GM19467 (cell line): ENCODE results near the gene PPP2R5C.

Experiments used
- ATAC-seq: cut with Tn5 transposase; IDR thresholded peaks from one replicate; pipeline ENCODE4 v1.9.1; 2021; ENCODE audit warnings: mild to moderate bottlenecking, moderate library complexity; ENCODE audit not compliant: unreplicated experiment

The PPP2R5C gene

DNA sequence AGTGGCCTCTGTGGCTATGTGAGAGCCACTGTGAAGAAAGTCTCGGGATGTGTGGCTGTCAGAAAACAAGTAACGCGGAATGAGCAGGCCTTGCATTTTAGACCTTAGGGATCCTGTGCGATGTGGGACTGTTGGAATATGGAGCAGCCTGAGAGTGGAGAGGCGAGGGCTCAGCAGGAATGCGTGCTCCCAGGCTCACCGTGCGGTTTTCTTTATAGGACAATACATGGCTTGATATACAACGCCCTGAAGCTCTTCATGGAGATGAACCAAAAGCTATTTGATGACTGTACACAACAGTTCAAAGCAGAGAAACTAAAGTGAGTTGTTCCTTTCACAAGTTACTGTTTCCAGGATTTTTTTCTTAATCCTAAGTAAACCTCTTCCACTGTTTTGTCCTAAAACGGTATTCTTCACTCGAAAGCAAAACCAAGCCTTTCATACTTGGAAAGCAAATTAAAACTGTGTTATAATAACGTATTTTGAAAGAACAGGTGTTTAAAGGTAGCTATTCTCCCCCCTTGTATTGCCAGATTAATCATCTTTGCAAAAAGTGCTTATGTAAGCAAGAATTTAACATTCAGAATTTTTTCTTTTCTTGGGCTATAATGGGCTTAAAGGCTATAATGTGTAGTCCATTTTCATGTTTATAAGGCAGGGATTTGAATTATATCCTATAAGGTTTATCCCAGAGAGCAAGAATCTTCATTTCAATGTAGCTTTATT is 148.0 kb downstream of the PPP2R5C start:
- no peak for ATAC-seq

DNA sequence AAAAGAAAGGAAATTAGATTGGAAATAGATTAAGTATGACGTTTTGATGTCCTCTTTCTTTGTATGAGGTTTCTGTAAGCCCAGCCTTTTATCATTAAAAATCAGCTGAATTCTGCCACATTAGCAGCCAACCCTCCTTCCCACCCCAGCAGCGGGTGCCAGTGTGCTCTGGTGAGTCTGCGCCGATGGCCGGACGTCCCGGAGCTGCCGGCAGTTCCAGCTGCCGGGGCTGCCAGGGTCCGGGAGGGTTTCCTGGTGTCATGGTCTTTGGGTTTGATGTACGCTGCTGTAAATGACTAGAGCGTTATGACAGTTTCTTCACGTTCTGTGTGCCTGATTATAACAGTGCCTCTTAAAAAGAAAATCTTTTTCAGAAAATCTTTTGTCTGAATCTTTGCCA is 151.3 kb downstream of the PPP2R5C start:
- ATAC-seq: no peak

DNA sequence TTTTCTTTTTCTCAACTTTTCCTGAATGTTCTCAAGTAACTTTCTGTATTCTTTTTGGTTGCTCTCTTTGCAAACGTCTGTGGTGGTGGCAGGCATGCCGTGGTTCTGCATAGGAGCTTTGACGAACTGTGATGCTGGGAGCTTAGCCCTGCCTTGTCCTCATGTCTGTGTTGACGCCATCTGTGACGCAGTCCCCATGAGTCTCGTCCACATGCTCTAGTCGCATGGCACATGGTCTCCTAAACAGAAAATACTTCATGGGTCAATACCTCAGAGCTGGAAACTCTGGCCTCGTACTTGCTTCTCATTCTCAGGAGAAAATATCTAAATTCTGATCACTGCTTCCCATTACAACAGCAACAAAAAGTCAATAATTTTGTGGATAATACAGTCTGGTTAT is 152.6 kb downstream of the PPP2R5C start:
- ATAC-seq: no peak

DNA sequence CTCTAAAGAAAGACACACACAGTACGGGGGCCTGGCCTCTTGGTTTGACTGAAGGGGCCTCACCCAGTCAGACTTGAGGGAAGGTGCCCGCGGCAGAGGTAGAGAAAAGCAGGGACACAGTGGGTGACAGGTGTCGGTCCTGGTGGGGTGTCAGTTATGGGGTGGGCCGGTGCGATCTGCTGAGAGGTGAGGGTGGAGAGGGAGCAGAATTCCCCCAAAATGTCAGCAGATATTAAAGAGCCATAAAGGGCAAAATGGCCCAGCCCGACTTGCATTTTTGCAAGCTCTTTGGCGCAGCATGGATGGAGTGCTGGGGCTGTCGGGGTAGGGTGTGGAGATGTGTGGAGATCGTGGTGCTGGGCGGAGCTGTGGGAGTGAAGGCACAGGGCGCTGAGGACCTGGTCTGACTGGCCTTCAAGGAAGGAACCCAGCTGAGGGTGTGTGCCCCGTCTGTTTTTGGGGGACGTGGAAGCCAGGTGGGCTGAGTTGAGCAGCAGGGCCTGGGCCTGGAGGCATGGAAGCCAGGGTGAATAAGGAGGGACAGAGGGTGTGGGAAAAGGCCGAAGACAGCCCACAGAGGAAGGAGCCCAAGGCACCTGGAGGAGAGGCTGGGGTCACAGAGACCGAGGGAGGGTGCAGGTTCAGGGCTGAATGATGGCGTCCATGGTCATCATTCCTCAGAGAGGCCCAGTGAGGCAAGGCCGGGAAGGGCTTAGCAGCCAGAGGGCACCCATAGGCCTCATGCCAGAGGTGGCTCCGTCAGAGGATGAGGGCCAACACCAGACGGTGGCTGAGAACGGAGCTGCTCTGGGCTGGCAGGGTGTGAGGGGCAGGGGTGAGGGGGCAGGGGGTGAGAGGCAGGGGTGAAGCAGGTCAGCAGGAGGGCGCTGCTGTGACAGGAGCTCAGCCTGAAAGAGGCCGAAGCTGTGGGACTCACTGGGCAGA is 154.6 kb downstream of the PPP2R5C start:
- no peak for ATAC-seq

DNA sequence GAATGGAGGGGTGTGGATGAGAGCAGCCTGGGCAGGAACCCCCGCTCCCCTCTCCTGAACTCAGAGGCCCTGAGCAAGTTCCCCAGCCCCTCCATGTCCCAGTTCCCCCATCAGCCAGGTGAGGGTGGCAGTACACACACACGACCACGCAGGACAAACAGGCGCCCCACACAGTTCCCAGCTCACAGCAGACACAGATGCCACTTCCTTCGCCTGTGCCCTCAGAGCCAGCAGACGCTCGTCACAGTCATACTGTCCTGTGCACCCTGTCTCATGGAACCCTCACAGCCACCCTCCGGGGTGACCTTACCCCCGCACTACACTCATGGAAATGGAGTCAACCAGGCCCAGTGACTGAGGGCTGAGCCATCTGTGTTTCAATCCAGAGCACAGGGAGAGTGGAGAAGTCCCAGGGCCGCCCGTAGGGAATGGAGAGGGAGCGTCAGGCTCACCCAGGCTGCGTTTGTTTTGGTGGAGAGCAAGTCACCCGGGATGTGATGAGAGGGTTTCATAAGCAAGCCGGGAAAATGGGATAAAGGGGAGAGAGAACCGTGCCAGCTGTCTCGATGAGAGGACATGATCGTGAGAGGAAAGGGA is 155.4 kb downstream of the PPP2R5C start:
- ATAC-seq: no peak

DNA sequence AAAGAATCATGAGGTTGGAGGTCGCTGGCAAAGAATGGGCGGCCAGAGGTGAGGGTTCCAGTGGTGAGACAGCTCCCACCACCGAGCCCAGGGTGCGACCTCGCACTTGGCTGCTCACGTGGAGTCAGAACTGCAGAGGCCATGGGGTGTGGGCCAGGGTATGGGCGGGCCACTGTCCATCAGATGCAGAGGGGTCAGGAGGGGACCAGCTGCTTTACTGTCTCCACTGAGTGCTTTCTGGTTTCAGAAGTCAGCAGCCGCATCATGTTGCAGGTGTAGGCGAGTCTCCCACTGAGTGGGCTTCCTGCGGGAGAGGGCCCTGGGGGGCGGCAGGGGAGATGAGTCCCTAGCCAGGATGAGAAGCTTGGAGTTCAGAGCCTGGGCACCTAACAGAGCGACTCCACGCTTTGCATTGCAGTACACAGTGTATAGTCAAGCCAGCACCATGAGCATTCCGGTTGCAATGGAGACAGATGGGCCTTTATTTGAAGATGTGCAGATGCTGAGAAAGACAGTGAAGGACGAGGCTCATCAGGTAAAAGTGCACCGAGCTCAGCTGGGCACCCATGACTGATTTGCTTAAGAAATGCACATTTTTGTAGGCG is 156.0 kb downstream of the PPP2R5C start:
- no peak for ATAC-seq

DNA sequence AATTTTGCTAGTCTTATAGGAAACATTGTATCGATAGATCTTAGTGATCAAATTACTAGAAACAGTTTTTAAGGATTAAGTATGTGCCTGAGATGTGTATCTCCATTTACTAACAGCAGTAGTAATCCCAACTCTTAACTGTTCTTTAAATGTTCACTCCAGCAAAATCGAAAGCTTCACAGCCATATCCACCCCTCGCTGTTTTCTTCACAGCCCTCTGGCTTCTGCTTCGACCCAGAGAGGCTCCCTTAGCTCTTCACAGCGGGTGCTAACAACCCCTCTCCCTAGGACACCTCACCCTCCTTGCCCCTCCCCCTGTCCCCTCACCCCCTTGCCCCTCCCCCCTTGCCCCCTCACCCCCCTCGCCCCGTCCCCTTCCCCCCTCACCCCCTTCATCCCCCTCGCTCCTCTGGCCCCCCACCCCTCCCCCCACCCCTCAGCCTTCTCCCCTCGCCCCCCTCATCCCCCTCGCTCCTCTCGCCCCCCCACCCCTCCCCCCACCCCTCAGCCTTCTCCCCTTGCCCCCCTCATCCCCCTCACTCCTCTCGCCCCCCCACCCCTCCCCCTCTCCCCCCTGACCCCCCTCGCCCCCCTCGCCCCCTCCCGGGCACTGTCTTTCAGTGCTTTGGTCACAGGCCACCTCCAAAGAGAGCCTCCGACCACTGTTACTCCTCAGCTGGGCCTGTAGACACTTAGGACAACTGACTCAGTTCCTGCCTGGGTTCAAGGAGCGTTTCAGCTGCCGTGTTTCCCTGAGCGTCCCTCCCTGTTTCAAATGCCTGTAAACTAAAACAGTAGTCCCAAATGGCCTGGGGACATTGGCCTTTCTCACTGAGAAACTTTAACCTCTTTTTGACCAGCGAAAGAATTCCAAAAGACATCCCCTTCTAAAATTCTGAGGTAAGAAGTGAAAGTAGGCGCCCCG is 156.8 kb downstream of the PPP2R5C start:
- no peak for ATAC-seq

DNA sequence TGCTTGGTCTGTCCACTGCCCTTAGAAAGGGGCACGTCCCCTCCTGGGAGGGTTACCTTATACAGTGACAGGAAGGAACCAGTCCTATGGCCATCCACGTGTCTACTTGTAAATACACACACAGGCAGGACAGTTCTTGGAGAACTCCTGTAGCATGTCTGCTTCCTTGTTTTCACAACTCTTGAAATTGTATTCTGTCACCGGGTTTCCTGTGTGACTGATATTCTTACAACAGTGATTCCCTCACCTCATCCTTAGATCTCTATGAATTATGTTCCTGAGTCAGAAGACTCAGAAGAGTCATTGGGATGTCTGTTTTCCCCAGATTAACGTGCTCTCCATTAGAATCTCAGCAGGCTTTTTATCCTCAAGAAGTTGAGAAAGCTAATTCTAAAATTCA is 158.8 kb downstream of the PPP2R5C start:
- no peak for ATAC-seq

DNA sequence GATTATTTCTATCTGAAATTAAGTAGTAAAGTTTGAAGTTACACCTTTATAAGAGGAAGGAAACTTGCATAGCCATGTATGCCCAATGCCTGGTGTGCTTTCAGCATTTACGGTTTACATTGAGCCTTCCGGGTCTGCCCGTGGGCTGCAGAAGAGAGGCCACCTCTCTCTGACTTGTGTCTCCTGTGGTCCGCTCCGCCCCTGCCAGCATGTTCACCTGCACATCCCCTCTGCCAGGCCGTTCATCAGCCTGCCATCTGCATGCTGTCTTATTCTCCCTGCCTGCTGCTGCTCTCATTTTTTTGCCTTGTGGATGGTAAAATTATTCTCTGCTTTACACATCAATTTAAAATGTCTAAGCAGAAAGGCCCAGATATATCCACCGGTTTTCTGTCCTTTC is 161.4 kb downstream of the PPP2R5C start:
- ATAC-seq: no peak

DNA sequence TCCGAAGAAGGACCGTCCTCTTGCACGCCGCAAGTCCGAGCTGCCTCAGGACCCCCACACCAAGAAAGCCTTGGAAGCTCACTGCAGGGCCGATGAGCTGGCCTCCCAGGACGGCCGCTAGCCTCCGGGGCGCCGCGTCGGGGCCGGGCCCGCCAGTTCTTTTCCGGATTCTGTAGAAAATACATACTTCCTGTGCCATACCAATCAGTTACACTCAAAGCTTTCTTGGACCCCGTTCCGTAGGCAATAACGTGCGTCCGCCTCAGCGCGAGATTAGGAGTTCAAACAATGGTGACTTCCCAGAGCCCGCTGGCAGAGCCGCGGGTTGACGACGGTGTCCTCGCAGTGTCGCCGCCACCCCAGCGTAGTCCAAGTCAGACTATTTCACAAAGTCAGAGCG is 163.6 kb downstream of the PPP2R5C start:
- ATAC-seq: no peak

DNA sequence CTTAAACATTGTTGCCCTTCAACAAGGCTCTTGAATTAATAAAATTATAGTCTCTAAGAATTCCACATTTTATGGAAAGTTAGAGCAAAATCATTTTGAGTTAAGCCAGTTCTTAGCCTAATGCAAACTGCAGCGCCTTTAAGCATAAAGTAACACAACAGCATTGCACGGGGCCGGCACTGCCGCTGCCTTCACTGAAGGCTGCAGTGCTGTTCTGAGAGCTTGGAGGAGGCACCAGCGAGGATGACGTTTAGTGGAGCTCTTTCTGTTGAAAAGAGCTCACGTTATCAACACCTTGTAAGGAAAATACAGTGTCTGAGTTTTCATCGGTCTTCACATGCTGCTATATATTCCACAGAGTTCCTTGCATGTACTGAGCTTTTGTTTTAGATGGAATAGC is 164.6 kb downstream of the PPP2R5C start:
- ATAC-seq: no peak

DNA sequence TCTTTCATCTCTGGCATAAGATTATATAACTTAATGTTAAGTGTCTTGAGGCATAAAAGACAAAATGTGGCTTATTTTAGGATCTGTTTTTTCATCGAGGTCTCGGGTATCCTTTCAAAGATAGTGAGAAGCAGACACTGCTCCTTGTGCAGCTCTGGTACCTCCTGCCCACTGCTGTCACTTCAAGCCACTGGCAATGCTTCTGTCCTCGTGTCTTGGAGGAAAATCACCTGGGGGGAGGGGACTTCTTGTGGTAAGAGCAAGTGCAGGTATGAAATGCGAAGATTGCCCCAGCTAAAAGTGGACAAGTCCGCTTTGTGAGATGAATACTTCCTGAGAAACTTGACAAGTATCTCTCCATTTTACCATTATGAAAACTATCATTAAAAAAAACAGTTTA is 165.1 kb downstream of the PPP2R5C start:
- ATAC-seq: no peak

DNA sequence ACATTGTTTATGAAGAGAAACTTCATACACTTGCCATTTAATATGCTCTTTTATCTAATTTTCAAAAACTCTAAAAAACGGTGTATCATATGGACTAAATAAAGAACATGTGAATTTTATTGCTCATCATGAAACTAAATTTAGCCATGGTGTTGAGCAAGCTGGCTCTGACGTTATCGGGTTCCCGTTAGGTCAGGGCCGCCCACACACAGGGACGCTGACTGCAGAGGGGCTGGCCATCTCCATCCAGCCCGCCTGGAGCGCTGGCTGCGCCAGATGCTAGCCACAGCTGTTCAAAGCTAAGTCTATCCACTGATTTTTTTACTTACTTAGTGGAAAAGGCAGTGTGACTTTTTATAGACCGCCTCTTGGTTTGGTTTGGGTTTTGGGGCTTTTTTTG is 166.3 kb downstream of the PPP2R5C start:
- no peak for ATAC-seq

DNA sequence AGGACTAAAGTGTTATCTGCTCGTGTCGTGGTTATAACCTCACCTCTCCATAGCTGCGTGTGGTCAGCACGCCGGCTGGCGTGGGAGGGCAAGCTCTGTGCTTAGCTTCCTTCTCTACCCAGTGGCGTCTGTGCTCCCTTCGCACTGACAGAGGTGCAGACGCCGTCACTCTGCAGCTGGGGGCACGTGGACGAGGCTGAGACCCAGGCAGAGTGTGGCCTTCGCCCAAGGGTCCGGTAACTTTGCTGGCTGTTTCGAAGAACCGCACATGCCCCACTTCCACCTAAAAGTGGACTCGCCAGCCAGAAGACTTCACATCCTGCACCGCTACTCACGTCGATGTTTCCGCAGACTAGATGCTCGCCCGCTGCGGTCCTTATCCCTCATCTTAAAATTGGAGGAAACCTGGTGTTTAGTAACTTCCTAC is 166.9 kb downstream of the PPP2R5C start:
- ATAC-seq: no peak

DNA sequence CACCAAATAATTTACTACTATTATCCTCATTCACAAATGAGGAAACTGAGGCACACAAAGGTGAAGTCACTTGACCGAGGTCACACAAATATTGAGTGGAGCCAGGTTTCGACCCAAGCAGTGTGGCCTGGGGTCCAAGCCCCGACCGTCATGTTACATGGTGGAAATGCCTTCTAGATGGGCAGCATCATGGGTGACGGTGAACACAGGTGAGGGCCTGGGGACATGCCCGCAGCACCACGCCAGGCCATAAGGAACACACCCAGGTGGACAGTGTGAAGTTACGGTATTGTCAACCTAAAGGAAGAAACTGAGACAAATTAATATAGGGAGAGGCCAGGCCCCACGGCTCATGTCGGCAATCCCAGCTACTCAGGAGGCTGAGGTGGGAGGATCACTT is 167.6 kb downstream of the PPP2R5C start:
- no peak for ATAC-seq

DNA sequence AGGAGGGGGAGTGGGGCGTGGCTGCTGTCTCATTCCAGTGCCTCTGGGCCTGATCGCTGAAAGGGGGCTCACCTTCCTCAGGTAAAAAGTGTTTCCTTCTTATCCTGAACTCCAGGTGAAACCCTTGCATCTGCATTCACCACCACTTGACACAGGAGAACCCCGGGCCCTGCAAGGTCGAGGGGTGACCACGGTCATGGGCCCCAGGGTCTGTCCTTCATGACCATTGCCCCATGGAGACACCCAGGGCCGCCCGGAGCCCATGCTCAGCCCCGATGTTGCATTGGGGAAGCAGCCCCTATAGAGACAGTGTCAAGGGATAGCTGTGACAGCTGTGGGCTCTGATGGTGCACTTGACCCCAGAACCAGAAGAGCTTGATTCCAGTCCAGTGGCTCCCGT is 168.4 kb downstream of the PPP2R5C start:
- ATAC-seq: no peak

DNA sequence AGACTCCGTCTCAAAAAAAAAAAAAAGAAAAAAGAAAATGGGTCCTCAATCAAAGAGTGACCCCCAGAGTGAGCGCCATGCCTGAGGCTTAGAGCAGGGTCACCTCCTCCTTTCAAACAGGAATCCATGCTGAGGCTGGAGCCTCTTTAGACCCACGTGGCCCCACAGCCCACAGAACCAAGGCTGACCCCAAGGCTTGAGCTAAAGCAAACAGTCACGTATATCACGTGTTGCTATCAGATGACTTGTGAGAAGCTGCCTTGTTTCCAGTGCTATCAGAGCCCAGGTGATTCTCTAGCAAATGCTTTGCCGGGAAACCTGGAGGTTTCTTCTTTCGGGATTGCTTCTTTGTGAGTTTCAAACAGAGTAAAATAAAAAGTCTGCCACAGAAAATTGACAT is 171.2 kb downstream of the PPP2R5C start:
- ATAC-seq: no peak

DNA sequence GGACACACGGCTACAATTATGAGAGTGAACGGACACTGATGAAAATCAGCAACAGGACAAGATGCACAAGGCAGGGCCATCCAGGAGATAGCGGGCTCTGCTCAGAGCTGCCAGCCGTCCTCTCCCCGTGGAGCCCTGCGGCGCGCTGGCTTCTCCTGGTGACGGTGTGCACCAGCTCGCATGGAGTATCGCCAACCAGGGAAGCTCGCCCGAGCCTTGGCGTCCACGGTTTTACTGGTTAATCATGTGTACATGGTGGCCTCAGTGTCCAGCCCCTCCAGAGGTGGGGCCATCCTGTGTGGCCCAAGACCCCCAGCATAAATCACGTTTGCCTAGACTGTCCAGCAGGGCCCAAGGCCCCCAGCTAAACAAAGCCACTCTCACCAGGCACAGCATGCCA is 171.7 kb downstream of the PPP2R5C start:
- ATAC-seq: no peak

DNA sequence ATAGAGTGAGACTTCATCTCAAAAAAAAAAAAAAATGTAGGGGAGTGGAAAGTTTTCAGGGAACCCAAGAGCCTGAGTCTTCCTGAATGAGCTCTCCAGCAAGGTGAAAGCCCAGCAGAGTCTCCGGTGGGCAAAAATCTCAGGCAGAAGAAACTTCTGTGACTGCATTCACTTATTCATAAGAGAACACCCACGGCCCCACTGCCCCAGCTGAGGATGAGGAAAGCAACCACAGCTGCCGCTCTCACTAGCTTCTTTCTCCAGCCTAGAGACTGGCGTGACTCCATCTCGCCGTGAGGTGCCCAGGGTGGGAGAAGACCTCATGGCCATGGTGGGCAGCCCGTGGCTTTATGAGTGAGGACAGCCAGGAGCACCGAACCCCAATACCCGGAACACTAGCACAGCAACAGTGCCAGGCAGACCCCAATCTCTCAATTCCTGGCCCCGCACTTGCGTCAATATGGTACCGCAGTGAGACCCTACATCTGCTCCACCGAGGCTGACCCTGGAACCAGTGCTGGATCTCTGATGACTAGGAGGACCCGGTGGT is 173.2 kb downstream of the PPP2R5C start:
- ATAC-seq: no peak
